Natural killer cell (primary cell): ENCODE measurements around the gene RUNX2. TPM values are rescaled to one million over a fixed set of nuclear protein-coding genes. Genes with fewer than 3 reads are reported as not detected.

Source experiments
- ATAC-seq, 3 donors: fragments of 150-1000 bp in 2 of 3; fragments of 200-7000 bp in 1 of 3; cut with Tn5 transposase; 1 replicate in 1 of 3; 2 replicates in 2 of 3; pipeline ENCODE4 v1.10.0; 2021; ENCODE audit warnings: mild to moderate bottlenecking in 2 of 3, moderate library complexity in 2 of 3
- DNase-seq, 2 donors: peaks; one replicate each; pipeline versions ENCODE4 v3.0.0 to v3.0.0-alpha.2; 2013 to 2021; ENCODE audit warnings: mixed read lengths in 1 of 2
- H3K27ac ChIP-seq: one replicate; pipeline ENCODE4 v1.5.1; 2013; ENCODE audit warnings: mild to moderate bottlenecking, low read length
- H3K27me3 ChIP-seq: one replicate; pipeline ENCODE4 v1.6.1; 2013; ENCODE audit warnings: low read length; ENCODE audit not compliant: control insufficient read depth, insufficient read depth
- H3K36me3 ChIP-seq: one replicate; pipeline ENCODE4 v1.6.1; 2013; ENCODE audit warnings: low read length; ENCODE audit not compliant: control insufficient read depth, insufficient read depth
- H3K4me1 ChIP-seq: one replicate; pipeline ENCODE4 v1.6.1; 2013; ENCODE audit warnings: low read length; ENCODE audit not compliant: control insufficient read depth, insufficient read depth
- H3K4me3 ChIP-seq: one replicate; pipeline ENCODE4 v1.5.1; 2013; ENCODE audit warnings: low read length
- H3K9me3 ChIP-seq: one replicate; pipeline ENCODE4 v1.6.1; 2013; ENCODE audit warnings: low read length; ENCODE audit not compliant: control insufficient read depth, insufficient read depth
- H3K27ac Mint-ChIP-seq, 2 donors: one replicate each; pipeline ENCODE4 v1.8.0; 2022; ENCODE audit warnings: mild to moderate bottlenecking in 2 of 2, mixed read lengths in 2 of 2, moderate library complexity in 1 of 2
- H3K27me3 Mint-ChIP-seq, 2 donors: one replicate each; pipeline ENCODE4 v1.8.0; 2022; ENCODE audit warnings: low read depth in 2 of 2, mixed read lengths in 2 of 2
- H3K36me3 Mint-ChIP-seq: one replicate; pipeline ENCODE4 v1.8.0; 2022; ENCODE audit warnings: mixed read lengths
- H3K4me1 Mint-ChIP-seq, 2 donors: one replicate each; pipeline ENCODE4 v1.8.0; 2022; ENCODE audit warnings: mixed read lengths in 2 of 2
- H3K4me3 Mint-ChIP-seq: one replicate; pipeline ENCODE4 v1.8.0; 2022; ENCODE audit warnings: mild to moderate bottlenecking, moderate library complexity, mixed read lengths
- H3K9me3 Mint-ChIP-seq, 2 donors: one replicate each; pipeline ENCODE4 v1.8.0; 2022; ENCODE audit warnings: mixed read lengths in 2 of 2
- WGBS: methylation state at CpG from one replicate; pipeline ENCODE4 v1.1.7; 2013; ENCODE audit warnings: missing lambda C conversion rate; ENCODE audit not compliant: insufficient coverage; 5-methylcytosine and 5-hydroxymethylcytosine counted together
- intact Hi-C: fragments of 100-400 bp; cut with micrococcal nuclease; formaldehyde crosslinking; loops from one replicate; pipeline ENCODE4 v1.14.2; 2022
- total RNA-seq, 4 donors: library from RNA; stranded (reverse); fragments of 120-200 nt in 1 of 4; gene quantifications; one replicate each; pipeline versions ENCODE4 v1.2.3 to v1.2.4, GENCODE V29; 2013 to 2022
- TF ChIP-seq, protein P1 (sequence below): fragments of 200-600 bp; IDR thresholded peaks from one replicate; pipeline ENCODE4 v1.8.0; 2022; ENCODE audit warnings: antibody characterized with exemption

Gene RUNX2
- total RNA-seq, 3 donors from 2014 or later (not counting 1 experiment from before 2014, with no cell fraction given): 5.0 to 19.2 (median 7.0) TPM

DNA sequence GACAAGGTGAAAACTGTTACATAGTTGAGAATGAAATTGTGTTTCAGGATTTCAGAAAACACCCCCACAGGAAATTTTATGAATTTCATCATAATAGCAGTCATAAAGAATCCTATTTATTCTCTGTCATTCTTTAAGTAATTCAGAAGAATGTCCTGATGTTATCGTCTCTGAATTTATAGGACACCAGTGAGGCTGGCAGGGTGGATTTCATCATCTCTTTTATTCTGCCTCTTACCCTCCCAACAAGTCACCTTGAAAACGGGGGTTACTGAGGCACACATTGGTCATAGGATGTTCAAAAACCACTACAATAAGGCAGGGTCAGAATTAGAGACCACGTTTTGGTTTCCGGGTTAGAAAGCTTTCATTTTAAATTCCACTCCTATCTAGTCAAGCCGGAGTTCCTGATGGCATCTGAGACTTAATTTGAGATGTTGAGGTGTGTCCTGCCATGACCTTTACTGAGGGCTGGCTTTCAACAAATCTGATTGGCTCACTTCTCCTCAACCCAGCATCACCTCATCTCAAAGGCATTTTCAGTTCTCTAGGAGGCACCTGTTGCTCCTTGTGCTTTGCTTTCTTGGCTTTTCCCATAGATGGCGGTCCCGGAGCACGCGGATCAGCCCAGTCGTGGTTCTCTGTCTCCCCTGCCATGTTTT lies 280.3 kb downstream of the RUNX2 start:
- Mint-ChIP-seq H3K27me3 (no peaks in the 10 kb centered on the region), H3K4me1 (peaks cover 0 to 8% of the 10 kb centered on the region in 2 donors), H3K9me3 (no peaks in the 10 kb centered on the region), H3K36me3 (no peaks in the 10 kb centered on the region), H3K27ac (no peak overlapping the region), H3K4me3 (no peak overlapping the region)
- no peak overlapping the region for H3K27ac ChIP-seq
- H3K9me3 ChIP-seq: no peaks in the 10 kb centered on the region
- H3K27me3 ChIP-seq: no peaks in the 10 kb centered on the region
- no peak overlapping the region for H3K4me3 ChIP-seq
- H3K4me1 ChIP-seq: peaks cover 4% of the 10 kb centered on the region
- TF ChIP-seq, protein P1, sequence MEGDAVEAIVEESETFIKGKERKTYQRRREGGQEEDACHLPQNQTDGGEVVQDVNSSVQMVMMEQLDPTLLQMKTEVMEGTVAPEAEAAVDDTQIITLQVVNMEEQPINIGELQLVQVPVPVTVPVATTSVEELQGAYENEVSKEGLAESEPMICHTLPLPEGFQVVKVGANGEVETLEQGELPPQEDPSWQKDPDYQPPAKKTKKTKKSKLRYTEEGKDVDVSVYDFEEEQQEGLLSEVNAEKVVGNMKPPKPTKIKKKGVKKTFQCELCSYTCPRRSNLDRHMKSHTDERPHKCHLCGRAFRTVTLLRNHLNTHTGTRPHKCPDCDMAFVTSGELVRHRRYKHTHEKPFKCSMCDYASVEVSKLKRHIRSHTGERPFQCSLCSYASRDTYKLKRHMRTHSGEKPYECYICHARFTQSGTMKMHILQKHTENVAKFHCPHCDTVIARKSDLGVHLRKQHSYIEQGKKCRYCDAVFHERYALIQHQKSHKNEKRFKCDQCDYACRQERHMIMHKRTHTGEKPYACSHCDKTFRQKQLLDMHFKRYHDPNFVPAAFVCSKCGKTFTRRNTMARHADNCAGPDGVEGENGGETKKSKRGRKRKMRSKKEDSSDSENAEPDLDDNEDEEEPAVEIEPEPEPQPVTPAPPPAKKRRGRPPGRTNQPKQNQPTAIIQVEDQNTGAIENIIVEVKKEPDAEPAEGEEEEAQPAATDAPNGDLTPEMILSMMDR: no peak
- no peak for DNase-seq
- intact Hi-C loops: no loop called here
- H3K36me3 ChIP-seq: no peaks in the 10 kb centered on the region
- ATAC-seq: no peak
- WGBS: 77% methylated on average over 8 of the region's 10 CpGs

DNA sequence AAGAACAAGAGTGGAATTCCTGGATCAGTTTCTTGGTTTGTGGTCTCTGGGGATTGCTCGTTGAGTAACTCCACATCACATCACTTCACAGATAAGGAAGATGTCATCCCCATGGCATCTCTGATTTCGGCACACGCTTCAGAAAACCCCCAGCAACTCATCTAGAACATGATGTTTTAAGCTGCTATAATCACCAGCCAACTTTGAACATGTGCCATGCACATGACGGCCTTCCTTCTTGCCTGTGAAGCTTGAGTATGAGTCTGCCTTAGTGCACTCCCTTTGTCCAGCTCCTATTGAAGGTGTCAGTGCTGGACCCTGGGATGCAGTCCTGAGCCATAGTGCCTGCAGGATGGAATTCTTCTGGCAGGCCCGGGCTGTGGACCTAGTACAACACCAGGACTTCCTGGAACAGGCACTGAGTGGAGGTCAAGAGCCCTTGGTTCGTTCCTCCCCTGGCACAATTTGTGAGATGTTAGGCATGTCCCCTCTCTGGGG lies 281.1 kb downstream of the RUNX2 start:
- Mint-ChIP-seq H3K36me3 (no peaks in the 10 kb centered on the region), H3K9me3 (no peaks in the 10 kb centered on the region), H3K27ac (no peak overlapping the region), H3K4me1 (peaks cover 0 to 8% of the 10 kb centered on the region in 2 donors), H3K4me3 (no peak overlapping the region), H3K27me3 (no peaks in the 10 kb centered on the region)
- ATAC-seq (no peak), DNase-seq (no peak)
- no peak overlapping the region for H3K27ac ChIP-seq
- no peak overlapping the region for H3K4me3 ChIP-seq
- TF ChIP-seq, protein P1: no peak
- no peaks in the 10 kb centered on the region for H3K36me3 ChIP-seq
- 96% methylated on average over 6 of the region's 6 CpGs for WGBS
- H3K4me1 ChIP-seq: peaks cover 4% of the 10 kb centered on the region
- intact Hi-C loops: no loop called here
- no peaks in the 10 kb centered on the region for H3K9me3 ChIP-seq
- H3K27me3 ChIP-seq: no peaks in the 10 kb centered on the region

DNA sequence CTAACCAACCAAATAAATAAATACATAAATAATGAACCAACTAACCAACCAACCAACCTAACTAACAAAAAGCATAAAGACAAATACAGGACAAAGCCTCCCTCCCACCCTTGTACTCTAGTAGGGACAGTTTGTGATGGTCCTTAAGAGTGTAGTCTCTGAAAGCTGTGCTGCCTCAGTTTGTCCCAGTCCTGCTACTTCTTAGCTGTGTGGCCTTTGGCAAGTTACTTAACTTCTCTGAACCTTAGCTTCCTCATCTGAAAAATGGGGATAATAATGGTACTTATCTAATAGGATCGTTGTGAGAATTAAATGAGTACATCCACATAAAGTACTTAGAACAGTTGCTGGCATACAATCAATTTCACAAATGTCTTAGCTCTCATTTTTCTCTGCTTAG lies 282.2 kb downstream of the RUNX2 start:
- H3K4me1 Mint-ChIP-seq: peaks cover 0 to 8% of the 10 kb centered on the region in 2 donors
- TF ChIP-seq, protein P1: no peak
- no peak for DNase-seq
- H3K4me3 Mint-ChIP-seq: no peak overlapping the region
- H3K27me3 Mint-ChIP-seq: no peaks in the 10 kb centered on the region
- no peaks in the 10 kb centered on the region for H3K9me3 Mint-ChIP-seq
- H3K36me3 ChIP-seq: no peaks in the 10 kb centered on the region
- no peak overlapping the region for H3K4me3 ChIP-seq
- no peak overlapping the region for H3K27ac ChIP-seq
- H3K27ac Mint-ChIP-seq: no peak overlapping the region
- H3K27me3 ChIP-seq: no peaks in the 10 kb centered on the region
- no peaks in the 10 kb centered on the region for H3K9me3 ChIP-seq
- H3K36me3 Mint-ChIP-seq: no peaks in the 10 kb centered on the region
- no CpG with 5 or more reads among the region's 1 CpG for WGBS
- H3K4me1 ChIP-seq: peaks cover 4% of the 10 kb centered on the region
- ATAC-seq: no peak
- intact Hi-C loops: no loop called here

DNA sequence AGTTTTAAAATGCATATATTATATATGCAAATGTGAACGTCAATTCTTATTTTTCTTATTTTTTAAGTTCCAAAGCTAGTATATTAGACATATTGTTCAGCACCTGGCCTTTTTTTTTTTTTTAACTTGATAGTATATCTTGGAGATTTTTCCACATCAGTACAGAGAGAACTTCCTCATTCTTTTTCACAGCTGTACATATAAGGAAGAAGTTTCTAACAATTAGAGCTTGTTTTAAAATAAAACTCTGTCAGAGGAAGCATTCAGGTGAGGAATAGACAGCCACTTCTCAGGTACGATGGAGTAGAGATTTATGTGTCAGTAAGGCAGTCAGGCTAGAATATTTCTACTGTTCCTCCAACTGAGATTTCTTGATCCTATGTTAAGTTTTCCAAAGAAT lies 282.7 kb downstream of the RUNX2 start:
- intact Hi-C loops: no loop called here

More for the DNA sequence above, 282.7 kb downstream of the RUNX2 start:
- DNase-seq (no peak), ATAC-seq (no peak)
- peaks cover 4% of the 10 kb centered on the region for H3K4me1 ChIP-seq
- H3K4me3 Mint-ChIP-seq: no peak overlapping the region
- H3K4me1 Mint-ChIP-seq: peaks cover 0 to 8% of the 10 kb centered on the region in 2 donors
- TF ChIP-seq, protein P1: no peak
- no peaks in the 10 kb centered on the region for H3K27me3 Mint-ChIP-seq
- WGBS: 57% methylated on average over 1 of the region's 2 CpGs
- no peak overlapping the region for H3K27ac ChIP-seq
- H3K4me3 ChIP-seq: no peak overlapping the region
- no peaks in the 10 kb centered on the region for H3K36me3 Mint-ChIP-seq
- no peaks in the 10 kb centered on the region for H3K27me3 ChIP-seq
- H3K9me3 Mint-ChIP-seq: no peaks in the 10 kb centered on the region
- no peaks in the 10 kb centered on the region for H3K36me3 ChIP-seq
- H3K27ac Mint-ChIP-seq: no peak overlapping the region
- no peaks in the 10 kb centered on the region for H3K9me3 ChIP-seq
